GM19035 (cell line): ENCODE measurements around the gene ANGPTL2.
"Not testable (repeated sequence)": the region's sequence is repeated elsewhere in the genome, so short reads cannot be mapped to it uniquely, and the experiment has no call there.

Source experiments
- ATAC-seq: cut with Tn5 transposase; IDR thresholded peaks from one replicate; pipeline ENCODE4 v1.9.1; 2021; ENCODE audit not compliant: unreplicated experiment

The ANGPTL2 gene, protein sequence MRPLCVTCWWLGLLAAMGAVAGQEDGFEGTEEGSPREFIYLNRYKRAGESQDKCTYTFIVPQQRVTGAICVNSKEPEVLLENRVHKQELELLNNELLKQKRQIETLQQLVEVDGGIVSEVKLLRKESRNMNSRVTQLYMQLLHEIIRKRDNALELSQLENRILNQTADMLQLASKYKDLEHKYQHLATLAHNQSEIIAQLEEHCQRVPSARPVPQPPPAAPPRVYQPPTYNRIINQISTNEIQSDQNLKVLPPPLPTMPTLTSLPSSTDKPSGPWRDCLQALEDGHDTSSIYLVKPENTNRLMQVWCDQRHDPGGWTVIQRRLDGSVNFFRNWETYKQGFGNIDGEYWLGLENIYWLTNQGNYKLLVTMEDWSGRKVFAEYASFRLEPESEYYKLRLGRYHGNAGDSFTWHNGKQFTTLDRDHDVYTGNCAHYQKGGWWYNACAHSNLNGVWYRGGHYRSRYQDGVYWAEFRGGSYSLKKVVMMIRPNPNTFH

DNA sequence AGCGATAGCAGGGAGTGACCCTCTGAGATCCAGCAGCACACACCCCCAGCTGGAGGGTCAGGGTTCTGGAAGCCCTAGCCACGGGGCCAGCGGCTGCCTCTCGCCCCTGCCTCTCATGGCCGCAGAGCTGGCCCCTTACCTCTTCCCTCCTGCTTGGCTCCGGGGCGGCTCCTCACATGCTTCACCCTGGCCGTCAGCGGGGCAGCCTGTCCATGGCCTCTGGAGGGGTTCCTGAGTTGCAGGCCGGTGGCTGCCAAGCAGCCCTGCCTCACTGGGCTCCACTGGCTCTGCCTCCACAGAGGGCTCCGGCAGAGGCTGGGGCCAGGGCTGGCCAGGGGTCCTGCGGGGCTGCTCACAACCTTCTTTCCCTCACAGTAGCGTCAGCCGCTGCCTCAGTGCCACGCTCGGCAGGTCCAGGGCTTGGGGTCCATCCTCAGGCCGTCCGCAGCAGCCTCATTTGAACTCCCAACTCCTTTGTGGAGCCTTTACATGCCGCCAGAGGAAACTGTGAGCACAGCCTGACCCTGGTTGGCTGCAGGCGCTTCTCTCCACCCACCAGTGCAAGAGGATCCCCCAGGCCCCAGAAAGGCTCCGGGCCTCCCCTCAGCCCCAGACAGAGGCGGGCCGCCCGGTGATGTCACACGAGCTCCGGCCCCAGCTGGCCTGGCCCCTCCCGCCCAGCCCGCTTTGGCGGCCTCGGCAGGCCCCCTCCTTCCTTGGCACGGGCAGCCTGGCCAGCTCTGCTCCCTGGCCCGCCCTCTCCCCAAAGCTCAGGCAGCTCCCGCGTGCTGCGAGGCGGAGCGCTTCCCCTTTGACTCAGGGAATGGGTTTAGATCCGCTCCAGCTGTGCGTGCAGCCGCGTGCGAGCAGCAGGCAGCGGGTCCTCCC lies at the start of gene ANGPTL2:
Gene ANGPTL2, minus strand, starts transcription at position 460 of the 888 bp plus-strand sequence. CDS start 13,904 bp downstream, outside the sequence.
- no peak for ATAC-seq

DNA sequence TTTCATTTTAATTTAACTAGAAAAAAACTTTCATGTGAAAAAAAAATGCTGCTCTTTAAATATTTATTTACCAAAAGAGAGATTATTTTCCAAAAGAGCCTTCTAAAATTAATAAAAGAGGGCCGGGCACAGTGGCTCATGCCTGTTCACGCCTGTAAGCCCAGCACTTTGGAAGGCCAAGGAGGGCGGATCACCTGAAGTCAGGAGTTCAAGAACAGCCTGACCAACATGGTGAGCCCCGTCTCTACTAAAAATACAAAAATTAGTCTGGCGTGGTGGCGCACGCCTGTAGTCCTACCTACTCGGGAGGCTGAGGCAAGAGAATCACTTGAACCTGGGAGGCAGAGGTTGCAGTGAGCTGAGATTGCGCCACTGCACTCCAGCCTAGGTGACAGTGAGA lies 48.9 kb upstream of the ANGPTL2 start:
- not testable (repeated sequence) for ATAC-seq

DNA sequence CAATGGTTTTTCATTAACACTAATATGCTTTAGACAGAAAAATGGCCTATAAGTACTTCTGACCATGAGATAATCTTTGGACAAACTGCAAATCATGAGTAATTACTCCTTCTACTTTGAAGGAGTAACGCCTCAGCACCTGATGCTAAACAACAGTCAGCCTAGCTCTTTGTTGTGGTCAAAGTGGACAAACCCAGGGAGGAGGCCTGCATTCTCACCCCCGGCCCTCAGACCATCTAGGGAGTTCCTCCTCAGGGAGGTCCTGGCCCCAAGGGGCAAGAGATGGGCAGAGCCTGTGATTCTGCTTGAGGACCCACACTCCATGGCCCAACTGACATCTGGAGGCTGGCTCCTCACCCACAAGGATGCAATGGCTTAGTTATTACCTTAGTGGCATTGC lies 48.2 kb upstream of the ANGPTL2 start:
- ATAC-seq = no peak

DNA sequence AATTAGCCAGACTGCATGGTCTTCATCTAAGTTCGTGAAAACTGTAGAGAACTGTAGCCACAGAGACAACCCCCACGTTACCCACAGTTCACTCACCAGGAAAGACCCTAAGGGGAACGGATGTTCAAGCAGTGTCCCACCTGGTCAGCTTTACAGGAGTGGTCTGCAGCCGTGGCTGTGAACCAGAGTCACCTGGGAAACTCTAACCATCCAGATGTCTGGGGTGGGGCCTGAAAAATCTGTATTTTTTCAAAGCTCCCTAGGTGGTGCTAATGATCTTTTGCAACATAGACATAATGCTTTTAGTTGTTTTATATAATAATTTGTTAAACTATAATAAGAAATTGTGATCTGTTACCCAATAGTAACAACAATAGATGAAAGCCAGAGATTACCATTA lies 47.7 kb upstream of the ANGPTL2 start:
- ATAC-seq = no peak

DNA sequence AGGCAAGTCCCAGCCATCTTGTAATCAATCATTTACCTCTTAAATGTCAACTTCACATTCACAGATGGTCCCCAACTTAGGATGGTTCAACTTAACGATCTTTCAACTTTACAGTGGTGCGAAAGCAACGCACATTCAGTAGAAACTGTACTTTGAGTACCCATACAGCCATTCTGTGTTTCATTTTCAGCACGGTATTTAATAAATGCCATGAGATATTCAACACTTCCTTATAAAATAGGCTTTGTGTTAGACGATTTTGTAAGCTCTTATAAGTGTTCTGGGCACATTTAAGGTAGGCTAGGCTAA lies 47.1 kb upstream of the ANGPTL2 start:
- ATAC-seq = no peak

DNA sequence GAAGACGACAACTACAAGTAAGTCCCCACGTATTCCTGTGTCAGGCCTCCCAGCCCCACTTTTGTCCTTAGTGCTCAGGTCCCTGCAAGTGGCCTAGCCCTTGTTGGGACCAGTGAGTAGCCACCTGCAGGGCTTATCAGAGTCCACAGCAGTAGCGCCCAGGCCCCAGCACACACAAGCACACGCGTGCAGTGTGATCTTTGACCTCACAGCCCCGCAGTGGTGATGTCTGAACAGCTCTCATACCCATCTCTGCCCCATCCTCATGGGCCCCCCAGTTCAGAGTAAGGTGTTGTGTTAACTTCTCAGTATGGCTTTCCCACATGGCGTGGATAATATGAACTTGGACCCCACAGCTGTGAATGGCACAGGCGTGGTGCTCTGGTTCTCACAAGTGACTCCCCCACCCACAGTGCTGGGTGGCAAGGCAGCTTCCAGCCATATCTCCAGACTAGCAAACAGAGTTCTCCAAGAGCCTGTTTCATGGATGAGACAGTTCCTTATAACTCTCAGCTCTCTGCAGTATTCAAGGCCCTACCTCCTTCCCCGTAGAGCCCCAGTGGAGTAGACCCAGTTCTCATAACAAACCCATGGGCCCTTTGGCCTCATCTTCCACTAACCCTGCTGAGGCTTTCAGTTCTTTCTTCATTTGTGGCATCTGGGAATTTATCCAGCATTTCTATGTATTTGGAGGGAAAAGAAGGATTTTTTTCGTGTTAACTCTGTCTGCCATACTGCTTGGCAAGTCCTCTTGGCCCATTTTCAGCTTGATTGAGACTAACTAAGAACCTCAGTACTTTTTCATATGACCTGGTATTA lies 46.5 kb upstream of the ANGPTL2 start:
- ATAC-seq = no peak

DNA sequence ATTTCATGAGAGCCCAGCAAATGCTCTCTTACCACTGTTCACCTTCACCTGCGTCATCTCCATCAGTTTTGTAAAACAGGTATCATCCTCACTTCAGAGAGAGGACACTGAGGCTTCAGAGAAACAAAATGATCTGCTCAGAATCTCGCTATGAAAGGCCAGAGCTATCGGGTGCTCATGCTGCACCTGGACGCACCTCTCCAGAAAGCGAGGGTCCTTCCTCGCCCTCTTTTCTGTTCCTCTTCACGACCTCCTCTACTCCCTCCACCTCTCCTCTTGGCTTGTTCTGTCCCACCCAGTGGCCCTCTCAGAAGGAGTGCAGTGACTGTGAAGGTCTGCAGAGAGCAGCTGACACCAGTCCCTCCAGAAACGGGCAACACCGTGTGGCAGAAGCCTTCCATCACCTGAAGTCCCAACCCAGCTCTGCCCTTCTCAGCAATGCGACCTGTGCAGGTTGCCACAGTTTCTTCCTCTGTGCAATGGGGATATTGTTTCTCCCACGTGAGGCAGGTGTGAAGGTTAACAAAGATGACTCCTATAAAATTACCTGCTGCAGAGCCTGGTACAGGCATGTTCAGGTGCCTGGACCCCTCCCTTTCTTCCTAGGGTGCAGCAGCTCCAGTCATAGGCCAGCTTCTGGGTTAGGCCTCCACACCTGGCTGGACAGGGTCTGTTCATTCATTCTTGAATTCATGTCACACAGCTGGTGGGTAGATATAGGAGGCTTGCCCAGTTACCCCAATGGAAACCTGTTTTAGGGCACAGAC lies 45.3 kb upstream of the ANGPTL2 start:
- ATAC-seq = no peak

DNA sequence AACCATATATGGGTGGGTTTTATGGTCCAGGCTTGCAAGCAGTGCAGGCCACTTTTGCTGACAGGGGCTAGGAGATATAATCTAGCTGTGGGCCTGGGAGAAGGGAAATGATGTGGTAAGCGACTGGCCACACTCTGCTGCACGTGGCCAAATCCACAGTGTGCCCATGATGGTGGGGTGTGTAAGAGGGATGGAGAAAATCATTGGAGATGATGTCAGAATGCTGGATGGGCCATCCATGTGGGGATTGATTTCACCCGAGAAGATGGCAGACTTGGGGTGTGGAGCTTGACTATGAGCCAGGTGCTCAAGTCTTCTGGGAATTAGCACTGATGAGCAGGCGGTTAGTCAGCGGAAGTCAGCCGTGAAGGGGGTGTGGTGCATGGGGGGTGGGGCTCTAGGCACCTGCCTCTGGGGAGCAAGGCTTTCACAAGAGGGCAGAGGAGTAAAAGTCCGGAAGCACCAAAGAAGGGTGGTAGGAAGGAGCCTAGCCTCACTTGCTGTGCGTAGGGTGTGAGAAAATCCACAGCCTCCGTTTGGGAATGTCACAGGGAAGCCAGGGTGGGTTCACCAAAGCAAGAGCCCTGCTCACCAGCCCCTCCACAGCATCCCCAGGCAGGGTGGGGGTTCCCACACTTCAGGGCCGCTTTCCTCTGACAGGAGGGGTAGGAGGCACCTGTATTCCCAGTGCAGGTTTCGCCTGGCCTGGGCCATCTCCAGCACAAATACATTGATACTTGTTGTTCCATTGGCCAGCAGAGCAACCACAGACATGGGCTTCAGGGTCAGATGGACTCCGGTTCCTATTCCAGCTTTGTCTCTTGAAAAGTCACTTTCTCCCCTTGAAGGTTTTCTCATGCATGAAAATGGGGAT lies 44.5 kb upstream of the ANGPTL2 start:
- ATAC-seq = peak; percentile 74

DNA sequence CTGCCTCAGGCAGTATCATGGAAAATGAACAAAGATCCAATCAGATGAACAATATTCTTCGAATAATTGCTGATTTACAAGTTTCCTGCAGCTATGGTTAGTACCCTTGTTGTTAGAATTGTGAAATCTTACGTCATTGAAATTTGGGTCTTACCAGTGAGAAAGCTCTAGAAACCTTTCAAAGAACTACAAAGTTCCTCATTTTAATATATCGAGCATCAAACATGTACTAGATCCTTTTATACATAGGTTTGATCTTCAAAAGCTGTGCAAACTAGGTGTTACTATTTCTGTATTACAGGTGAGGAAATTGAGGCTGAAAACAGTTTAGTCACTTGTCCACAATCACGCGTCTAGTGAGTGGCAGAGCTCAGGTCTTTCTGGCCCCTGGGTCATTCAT lies 43.7 kb upstream of the ANGPTL2 start:
- ATAC-seq = no peak

DNA sequence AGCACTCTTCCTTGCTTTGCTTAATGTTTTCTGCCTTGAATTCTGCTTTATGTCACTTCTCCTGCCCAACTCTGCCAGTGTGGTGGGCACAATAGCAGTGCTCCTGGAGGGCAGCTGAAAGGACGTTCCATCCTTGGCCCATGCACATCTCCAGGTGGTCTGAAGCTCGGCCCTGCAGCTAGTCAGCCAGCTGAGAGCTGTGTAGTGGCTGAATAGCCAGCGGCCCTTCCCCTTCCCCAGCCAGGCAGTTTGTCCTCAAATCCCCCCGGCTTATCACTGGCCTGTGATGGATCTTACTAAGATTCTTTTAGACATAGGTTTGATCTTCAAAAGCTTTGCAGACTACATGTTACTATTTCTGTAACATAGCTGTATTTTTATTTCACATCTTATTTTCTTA lies 42.7 kb upstream of the ANGPTL2 start:
- ATAC-seq = no peak

DNA sequence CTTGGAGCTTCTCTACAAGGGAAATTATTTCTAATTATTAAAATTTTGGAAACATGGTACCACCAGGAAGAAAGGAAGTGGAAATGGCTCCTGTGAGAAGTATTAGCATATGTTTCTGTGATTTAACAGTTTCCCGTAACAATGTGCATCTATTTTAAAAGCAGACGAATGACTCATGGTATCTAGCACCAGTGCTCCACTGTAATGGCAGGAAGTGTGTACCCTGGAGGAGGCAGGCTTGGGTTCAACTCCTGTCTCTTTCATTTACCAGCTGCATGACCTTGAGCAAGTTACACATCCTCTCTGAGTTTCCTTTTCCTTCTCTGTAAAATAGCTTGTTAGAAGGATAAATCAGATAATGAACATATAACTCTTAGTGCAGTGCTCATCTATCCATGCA lies 41.0 kb upstream of the ANGPTL2 start:
- ATAC-seq = no peak

DNA sequence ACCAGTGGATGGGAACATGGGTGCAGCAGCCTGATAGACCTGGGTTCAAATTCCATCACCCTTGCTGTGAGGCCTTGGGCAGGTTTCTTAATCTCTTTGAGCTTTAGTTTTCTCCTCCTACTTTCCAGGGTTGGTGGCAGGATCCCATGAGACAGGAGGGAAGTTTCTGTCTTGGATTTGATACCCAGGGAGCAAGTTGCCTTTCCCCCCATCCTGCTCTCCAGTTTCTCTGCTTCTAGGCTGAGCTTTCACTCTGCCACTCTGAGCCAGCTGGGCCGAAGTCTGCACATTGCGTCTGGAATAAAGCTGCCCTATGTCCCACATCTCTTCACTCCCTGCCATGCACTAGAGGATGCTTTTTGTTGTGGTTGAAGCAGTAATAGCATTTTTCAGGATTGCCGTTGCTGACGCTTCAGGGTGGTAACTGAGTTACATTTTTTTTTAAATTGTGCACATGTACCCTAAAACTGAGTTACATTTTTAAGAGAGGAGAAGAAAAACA lies 40.5 kb upstream of the ANGPTL2 start:
- no peak for ATAC-seq

DNA sequence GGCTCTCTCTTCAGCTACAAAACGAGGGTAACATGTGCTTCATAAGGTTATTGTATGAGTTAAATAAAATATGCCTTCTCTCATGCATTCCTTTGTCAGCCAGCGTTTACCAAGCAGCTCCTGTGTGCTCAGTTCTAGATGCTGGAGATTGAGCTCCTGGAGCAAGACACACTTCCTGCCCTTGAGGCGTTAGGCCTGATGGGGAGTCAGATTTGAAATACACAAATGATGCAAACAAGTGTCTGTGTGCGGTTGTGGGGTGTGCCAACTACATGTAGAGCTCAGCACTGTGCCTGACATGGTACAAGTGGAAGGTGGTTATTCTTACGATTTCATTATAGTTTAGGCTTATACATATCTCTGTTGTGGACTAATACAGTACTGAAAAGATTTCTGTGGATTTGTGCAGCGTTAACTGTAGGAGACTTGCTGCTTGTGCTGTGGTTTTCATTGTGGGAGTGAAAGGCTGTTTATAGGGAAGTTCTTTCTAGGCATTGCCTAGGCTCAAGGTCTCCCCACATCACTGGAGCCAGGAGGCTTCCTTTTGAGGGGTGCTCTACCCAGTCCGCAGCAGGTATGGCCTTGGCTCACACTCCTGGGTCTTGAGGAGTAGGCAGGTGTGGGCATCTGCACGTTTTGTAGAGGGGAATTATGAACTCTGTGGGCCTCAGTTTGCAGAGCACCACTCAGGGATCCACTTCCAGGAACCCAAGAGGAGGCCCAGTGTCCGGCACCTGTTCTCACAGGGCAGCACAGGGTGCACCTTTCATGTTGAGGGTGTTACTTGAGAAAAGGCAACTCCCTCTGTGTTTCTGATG lies 39.8 kb upstream of the ANGPTL2 start:
- ATAC-seq = no peak

DNA sequence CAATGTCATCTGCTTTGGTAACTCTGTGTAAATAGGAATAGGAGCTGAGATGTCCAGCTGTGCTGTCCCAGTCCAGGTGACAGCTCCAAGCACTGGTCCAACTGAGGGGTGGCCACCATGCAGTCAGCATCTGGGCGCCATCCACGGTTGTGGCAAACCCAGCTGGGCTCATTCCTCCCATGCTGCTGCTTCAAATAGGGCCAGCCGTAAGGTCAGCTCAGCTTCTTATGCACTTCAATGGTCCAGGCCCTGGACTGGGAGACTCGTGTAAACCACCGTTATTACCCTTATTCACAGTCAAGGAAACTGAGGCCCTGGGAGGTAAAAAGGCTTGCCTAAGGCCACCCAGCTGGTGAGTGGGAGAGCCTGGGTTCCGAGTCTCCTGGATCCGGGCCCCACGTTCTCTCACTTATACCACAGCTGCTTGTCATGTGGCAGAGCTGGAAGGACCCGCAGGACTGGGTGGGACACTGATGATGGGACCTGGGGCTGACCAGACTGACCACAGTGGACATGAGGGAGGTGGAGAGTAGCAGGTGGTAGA lies 38.7 kb upstream of the ANGPTL2 start:
- ATAC-seq = no peak

DNA sequence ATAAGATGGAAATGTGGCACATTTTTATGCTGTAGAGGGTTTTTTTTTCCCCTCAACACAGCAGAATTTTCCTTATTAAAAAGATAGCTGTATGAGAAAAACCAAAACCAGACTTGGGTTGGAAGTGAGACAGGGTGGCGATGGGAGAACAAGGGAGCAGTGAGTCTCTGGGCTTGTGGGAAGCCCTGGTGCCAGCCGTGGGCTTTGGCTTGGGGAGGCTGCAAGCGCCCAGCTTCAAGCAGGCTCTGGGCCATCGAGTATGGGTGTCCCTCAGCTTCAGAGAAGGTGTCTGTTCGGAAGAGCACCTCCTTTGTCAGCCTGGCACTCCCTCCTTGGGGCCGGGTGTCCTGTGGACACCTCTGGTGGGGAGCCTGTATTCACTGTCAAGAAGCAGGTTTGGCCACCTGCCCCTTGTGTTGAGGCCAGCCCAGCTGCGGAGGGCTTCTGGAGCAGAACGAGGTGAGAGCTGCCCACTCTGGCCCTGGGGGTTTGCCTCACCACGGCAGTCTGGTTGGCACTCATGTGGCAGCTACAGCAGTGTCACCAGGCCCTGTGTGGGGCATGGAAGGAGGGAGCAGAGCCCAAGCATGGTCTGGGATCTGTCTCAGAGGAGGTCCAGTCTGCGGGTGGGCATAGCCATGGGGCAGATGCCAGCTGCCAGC lies 37.6 kb upstream of the ANGPTL2 start:
- ATAC-seq = no peak

DNA sequence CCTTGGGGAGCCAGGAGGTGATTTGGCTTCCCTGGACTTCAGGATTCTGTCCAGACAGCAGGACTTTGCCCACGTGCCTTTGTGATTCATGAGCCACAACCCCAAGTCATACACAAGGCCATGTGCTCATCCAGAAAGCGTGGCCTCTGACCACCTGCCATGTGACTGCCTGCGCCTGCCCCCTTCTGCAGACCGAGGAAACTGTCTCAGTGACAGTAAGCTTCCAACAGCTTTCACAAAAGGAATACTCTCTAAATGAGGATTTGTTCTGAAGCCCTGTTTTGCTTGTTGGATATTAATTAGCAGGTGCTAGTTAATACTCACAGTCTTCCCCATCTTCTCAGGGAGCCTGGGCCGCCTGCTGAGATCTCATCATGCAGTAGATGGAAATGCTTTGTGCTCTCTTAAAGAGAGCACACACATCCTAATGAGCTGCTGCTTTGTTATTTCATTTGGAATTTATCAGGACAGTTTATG lies 36.9 kb upstream of the ANGPTL2 start:
- no peak for ATAC-seq

DNA sequence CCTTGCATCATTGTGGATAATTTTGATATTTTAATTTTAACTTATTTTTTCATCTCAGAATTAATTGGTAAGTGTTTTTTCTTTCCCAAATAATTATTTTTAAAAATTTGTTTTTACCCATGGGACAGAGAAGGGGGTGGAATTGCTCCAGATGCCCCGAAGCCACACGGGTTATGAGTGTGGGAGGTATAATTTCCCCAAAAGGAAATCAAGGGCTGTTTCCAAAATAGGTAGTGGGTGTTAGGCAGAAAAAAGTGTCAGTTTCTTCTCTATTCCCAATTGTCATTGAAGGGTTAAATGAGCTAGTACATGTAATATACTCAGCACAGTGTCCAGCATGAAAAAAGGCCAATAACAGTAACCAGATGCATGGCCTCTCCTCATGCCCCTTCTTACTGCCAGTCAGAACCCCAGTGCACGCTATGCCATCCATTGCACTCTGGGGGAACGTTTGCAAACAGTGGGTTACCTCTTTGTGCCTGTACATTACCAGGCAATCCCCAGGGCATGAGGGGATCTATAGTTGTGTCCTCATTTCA lies 36.4 kb upstream of the ANGPTL2 start:
- no peak for ATAC-seq
